ENCODE results near the gene YY1AP1.

DNA sequence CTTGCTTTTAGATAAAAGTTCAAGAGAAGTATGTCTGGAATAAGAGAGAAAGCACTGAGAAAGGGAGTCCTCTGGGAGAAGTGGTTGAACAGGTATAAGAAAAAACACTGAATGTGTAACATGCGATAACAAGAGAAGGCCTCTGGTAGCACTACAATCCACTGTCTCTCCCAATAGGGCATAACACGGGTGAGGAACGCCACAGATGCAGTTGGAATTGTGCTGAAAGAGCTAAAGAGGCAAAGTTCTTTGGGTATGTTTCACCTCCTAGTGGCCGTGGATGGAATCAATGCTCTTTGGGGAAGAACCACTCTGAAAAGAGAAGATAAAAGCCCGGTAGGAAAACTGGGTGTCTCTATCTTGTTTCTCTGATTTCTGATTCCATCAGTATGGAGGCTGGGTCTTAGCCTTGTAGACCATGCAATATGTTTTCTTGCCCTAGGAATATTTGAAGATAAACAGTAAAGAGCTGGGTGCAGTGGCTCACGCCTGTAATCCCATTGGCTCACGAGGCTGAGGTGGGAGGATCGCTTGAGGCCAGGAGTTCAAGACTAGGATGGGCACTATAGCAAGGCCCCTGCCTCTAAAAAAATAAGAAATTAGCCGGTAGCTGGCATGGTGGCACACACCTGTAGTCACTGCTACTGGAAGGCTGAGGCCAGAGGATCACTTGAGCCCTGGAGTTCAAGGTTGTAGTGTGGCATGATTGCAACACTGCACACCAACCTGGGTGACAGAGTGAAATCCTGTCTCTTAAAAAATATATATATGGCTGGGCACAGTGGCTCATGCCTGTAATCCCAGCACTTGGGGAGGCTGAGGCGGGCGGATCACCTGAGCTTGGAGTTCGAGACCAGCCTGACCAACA is 40.7 kb upstream of the YY1AP1 start:
- TF ChIP-seq EZH2 (IDR thresholded peaks at IDR 0.05; ENCODE audit: insufficient read depth, poor library complexity, severe bottlenecking) (no peak), EZH2phosphoT487 (IDR thresholded peaks at IDR 0.05; ENCODE audit: insufficient read depth, low read depth) (no peak)
